Measurements from ENCODE around the gene SLC25A51. TPM values are rescaled to one million over a fixed set of nuclear protein-coding genes. Genes with fewer than 3 reads are reported as not detected.
"Not testable (repeated sequence)": the region's sequence is repeated elsewhere in the genome, so short reads cannot be mapped to it uniquely, and the experiment has no call there.

SLC25A51 gene
- total RNA-seq, 2 experiments from 2014 or later: 28.3 to 30.0 TPM

DNA sequence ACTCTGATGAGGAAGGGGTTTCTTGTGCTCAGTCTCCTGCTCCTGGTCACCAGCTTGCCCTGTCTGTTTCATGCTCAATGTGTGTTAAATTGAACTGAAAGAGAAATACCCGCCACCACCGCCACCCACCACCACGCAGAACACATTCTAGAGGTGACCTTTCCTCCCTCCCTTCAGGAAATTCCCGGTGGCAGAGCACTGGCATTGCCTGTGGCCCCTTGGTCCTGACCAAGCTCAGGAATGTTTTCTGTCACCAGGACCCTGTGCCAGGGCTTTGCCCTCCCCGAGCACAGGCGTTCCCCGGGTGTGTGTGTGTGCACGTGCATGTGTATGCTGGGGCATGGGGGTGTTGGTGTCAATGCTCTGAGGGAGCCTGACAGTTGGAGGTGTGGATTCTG, 10.2 kb upstream of the SLC25A51 start:
- no peaks in the 10 kb centered on the region for H3K9me3 Mint-ChIP-seq (ENCODE audit: low read depth)
- H3K4me1 Mint-ChIP-seq: peaks cover 2% of the 10 kb centered on the region
- ATAC-seq (no peak), DNase-seq (no peak)
- no peak overlapping the region for H3K27ac Mint-ChIP-seq
- no peak overlapping the region for H3K4me3 Mint-ChIP-seq
- CTCF ChIA-PET: interaction anchor here (0.6 to 6.4 kb wide), 39 partner anchors 8 to 518 kb away, joined by 3 to 51 read pairs (median 4); partner anchors contain the start of genes ALDH1B1 and SHB
- no peaks in the 10 kb centered on the region for H3K36me3 Mint-ChIP-seq
- no peaks in the 10 kb centered on the region for H3K27me3 Mint-ChIP-seq

- Mint-ChIP-seq H3K4me1 (peaks cover 2% of the 10 kb centered on the region), H3K4me3 (no peak overlapping the region), H3K9me3 (ENCODE audit: low read depth) (no peaks in the 10 kb centered on the region), H3K27me3 (no peaks in the 10 kb centered on the region), H3K36me3 (no peaks in the 10 kb centered on the region), H3K27ac (no peak overlapping the region)
- DNase-seq (peak; percentile 86), ATAC-seq (peak; percentile 86)
- CTCF ChIA-PET: interaction anchor here (0.6 to 6.4 kb wide), 44 partner anchors 9 to 518 kb away, joined by 3 to 51 read pairs (median 4); partner anchors contain the start of genes ALDH1B1 and SHB
Measured at GRCh38 chr9:37913480-37914153, 9.7 kb upstream of the SLC25A51 start.

GRCh38 chr9:37911271-37911681, 7.3 kb upstream of the SLC25A51 start:
- Mint-ChIP-seq H3K4me1 (no peaks in the 10 kb centered on the region), H3K27ac (no peak overlapping the region), H3K4me3 (no peak overlapping the region), H3K36me3 (no peaks in the 10 kb centered on the region), H3K9me3 (ENCODE audit: low read depth) (no peaks in the 10 kb centered on the region), H3K27me3 (no peaks in the 10 kb centered on the region)
- peak; percentile 32 for DNase-seq
- CTCF ChIA-PET: interaction anchor here (1.0 to 6.4 kb wide), 5 partner anchors 8 to 482 kb away, joined by 3 to 51 read pairs (median 8); partner anchors contain the start of gene SLC25A51
- ATAC-seq: no peak

GRCh38 chr9:37910271-37910670, 6.3 kb upstream of the SLC25A51 start:
- Mint-ChIP-seq H3K27me3 (no peaks in the 10 kb centered on the region), H3K36me3 (no peaks in the 10 kb centered on the region), H3K4me3 (no peak overlapping the region), H3K4me1 (no peaks in the 10 kb centered on the region), H3K9me3 (ENCODE audit: low read depth) (no peaks in the 10 kb centered on the region), H3K27ac (no peak overlapping the region)
- CTCF ChIA-PET: interaction anchor here (1.0 to 6.4 kb wide), 2 partner anchors 177 to 181 kb away, joined by 3 to 51 read pairs; no protein-coding TSS in a partner anchor
- ATAC-seq: no peak
- DNase-seq: peak; percentile 4

- ATAC-seq; DNase-seq; H3K4me3 Mint-ChIP-seq; H3K27ac Mint-ChIP-seq; H3K27me3 Mint-ChIP-seq; H3K9me3 Mint-ChIP-seq (ENCODE audit: low read depth); H3K4me1 Mint-ChIP-seq; H3K36me3 Mint-ChIP-seq: not testable (repeated sequence)
- CTCF ChIA-PET: interaction anchor here (6.4 kb wide), 1 partner anchor 178 kb away, joined by 51 read pairs; no protein-coding TSS in a partner anchor
Measured at GRCh38 chr9:37909836-37910235, 5.9 kb upstream of the SLC25A51 start.

DNA sequence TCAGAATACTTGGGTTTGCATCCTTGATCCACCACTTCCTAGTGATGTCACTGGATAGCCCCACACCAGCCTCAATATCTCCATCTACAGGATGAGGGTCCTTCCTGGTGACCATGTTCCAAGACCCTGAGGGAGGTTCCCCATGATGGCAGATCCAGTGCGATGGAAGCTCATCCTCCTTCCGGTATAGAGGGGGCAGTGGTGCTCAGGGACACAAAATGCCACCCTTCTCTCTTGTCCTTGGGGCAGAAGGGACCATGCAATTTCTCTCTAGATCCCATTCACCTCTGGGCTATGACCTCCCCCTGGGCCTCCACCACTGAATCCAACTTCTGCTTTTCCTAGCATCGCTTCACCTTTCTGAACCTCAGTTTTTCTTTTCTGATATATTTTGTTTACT, 5.4 kb upstream of the SLC25A51 start:
- Mint-ChIP-seq H3K9me3 (ENCODE audit: low read depth) (no peaks in the 10 kb centered on the region), H3K36me3 (no peaks in the 10 kb centered on the region), H3K4me3 (no peak overlapping the region), H3K27me3 (no peaks in the 10 kb centered on the region), H3K4me1 (peaks cover 7% of the 10 kb centered on the region), H3K27ac (no peak overlapping the region)
- CTCF ChIA-PET: interaction anchor here (6.4 kb wide), 1 partner anchor 178 kb away, joined by 51 read pairs; no protein-coding TSS in a partner anchor
- ATAC-seq (no peak), DNase-seq (no peak)

DNA sequence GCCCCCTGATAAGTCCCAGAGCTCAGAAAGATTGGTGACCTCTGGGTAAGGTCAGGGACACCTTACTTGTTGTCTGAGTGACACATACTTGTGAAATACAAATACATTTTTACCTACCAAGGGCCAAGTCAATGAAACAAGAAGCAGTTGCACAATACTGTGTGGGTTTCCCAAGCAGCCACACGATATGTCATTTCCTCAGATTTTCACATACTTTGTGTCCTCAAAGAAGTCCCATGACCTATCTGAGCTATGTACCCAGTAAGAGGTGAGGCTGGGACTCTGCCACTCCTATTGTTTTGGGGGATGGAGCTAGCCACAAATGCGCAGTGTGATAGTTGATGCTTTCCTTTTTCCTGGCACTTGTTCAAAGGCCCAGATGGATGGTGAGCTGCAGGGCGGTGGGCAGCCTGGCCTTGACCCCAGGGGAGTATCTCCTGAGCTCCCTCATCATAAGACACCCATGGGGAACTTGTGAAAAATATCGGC, 4.8 kb upstream of the SLC25A51 start:
- DNase-seq (no peak), ATAC-seq (no peak)
- H3K27me3 Mint-ChIP-seq: no peaks in the 10 kb centered on the region
- H3K4me1 Mint-ChIP-seq: peaks cover 8% of the 10 kb centered on the region
- H3K9me3 Mint-ChIP-seq (ENCODE audit: low read depth): no peaks in the 10 kb centered on the region
- no peaks in the 10 kb centered on the region for H3K36me3 Mint-ChIP-seq
- H3K4me3 Mint-ChIP-seq: no peak overlapping the region
- CTCF ChIA-PET: no interaction called here
- no peak overlapping the region for H3K27ac Mint-ChIP-seq

GRCh38 chr9:37908283-37908682, 4.4 kb upstream of the SLC25A51 start:
- Mint-ChIP-seq H3K27me3 (no peaks in the 10 kb centered on the region), H3K4me3 (no peak overlapping the region), H3K36me3 (no peaks in the 10 kb centered on the region), H3K9me3 (ENCODE audit: low read depth) (no peaks in the 10 kb centered on the region), H3K27ac (no peak overlapping the region), H3K4me1 (peaks cover 8% of the 10 kb centered on the region)
- CTCF ChIA-PET: no interaction called here
- DNase-seq: no peak
- ATAC-seq: no peak

DNA sequence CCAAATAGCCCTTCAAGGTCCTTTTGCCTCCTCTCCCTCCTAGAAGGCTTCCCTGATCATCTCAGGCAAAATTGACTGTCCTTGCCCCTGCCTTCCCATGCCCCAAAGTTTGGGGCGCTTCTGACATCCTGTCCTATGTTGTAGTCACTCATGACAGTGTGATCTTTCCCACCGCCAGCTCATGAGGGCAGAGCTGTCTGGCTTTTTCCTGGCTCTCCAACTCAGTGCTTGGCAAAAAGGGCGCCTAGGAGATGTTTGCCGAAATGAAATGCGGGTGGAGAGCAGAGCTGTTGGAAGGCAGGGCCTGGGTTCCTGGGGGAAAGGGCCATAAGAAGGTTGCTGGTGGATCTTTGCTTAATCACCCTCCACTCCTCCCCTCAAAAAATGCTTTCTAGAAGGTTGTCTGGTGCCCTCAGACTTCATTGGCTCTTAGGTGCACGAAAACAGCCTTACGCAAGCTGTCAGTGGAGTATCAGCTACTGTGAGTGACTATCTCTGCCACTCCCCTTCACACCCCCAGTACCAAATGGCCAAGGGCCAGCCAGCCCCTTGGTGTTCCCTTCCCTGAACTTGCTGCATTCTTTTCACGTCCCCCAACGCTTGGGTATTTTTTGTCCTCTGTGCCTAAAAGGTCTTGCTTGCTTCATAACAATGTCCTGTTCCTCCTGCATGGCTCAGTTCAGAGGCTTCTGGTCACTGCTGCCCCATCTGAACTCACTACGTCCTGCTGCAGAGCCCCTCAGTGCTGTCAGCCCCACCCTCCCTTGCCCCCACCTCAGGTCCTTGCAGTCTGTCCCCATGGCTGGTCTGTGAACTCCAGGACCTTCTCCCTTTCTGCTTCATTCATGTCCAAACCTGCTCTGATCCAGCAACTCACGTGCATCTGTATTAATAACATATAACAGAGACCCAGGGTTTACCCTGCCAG, 2.6 kb upstream of the SLC25A51 start:
- CTCF ChIA-PET: no interaction called here
- H3K27me3 Mint-ChIP-seq: no peaks in the 10 kb centered on the region
- peaks cover 18% of the 10 kb centered on the region for H3K4me1 Mint-ChIP-seq
- no peaks in the 10 kb centered on the region for H3K9me3 Mint-ChIP-seq (ENCODE audit: low read depth)
- DNase-seq: no peak
- no peak for ATAC-seq
- H3K4me3 Mint-ChIP-seq: no peak overlapping the region
- peaks cover 2% of the 10 kb centered on the region for H3K36me3 Mint-ChIP-seq
- H3K27ac Mint-ChIP-seq: no peak overlapping the region

DNA sequence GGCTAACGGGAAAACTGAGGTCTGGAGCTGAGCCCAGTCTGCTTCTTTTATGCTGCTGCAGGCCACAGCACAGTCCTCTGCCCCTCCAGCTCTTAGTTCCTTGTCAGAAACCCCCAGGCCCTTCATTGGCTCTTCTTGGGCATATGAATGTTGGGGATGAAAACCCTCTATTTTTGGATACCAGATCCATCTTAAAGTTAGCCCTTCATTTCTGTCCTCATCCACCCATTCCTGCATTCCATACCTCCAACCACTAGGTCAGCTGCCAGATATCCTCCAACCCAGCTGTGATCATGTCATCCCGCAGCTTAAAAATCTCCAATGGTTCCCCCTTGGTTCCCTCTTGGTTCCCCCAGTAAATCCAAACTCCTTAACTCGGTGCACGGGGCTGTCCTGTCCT, 1.8 kb upstream of the SLC25A51 start:
- Mint-ChIP-seq H3K9me3 (ENCODE audit: low read depth) (no peaks in the 10 kb centered on the region), H3K27me3 (no peaks in the 10 kb centered on the region), H3K27ac (no peak overlapping the region)

DNA sequence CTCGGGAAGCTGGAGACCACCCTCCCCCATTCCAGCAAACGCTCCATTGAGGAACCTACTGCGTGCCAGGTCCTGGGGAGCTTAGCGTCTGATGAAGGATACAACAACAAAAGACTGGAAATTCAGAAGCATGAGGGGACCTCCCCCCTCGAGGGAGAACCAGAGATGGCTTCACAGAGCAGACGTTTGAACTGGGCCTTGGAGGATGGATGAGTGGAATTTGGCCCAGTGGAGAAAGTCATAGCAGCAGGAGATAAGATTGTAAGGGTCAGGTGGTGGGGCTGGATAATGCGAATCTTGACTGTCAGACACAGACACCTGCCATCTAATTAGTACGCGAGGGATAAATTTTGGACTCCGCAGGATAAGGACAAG, 1.2 kb upstream of the SLC25A51 start:
- Mint-ChIP-seq H3K4me3 (no peak overlapping the region), H3K27me3 (no peaks in the 10 kb centered on the region), H3K4me1 (peaks cover 22% of the 10 kb centered on the region), H3K36me3 (peaks cover 2% of the 10 kb centered on the region), H3K9me3 (ENCODE audit: low read depth) (no peaks in the 10 kb centered on the region), H3K27ac (peak overlapping the region; percentile 82)
- DNase-seq (no peak), ATAC-seq (no peak)
- CTCF ChIA-PET: interaction anchor here (1.2 to 3.2 kb wide), 5 partner anchors 9 to 183 kb away, joined by 4 to 15 read pairs (median 7); partner anchors contain the start of gene SHB

More for the DNA sequence above, 1.8 kb upstream of the SLC25A51 start:
- DNase-seq: no peak
- CTCF ChIA-PET: interaction anchor here (1.6 to 3.2 kb wide), 3 partner anchors 8 to 164 kb away, joined by 5 to 15 read pairs (median 14); partner anchors contain the start of gene SHB
- no peak for ATAC-seq
- Mint-ChIP-seq H3K4me3 (no peak overlapping the region), H3K4me1 (peaks cover 19% of the 10 kb centered on the region), H3K36me3 (peaks cover 2% of the 10 kb centered on the region)

- no peaks in the 10 kb centered on the region for H3K27me3 Mint-ChIP-seq
- no peak for ATAC-seq
- CTCF ChIA-PET: interaction anchor here (1.2 to 3.2 kb wide), 5 partner anchors 9 to 183 kb away, joined by 4 to 15 read pairs (median 7); partner anchors contain the start of gene SHB
- peak overlapping the region; percentile 82 for H3K27ac Mint-ChIP-seq
- H3K4me1 Mint-ChIP-seq: peaks cover 23% of the 10 kb centered on the region
- H3K36me3 Mint-ChIP-seq: peaks cover 3% of the 10 kb centered on the region
- no peaks in the 10 kb centered on the region for H3K9me3 Mint-ChIP-seq (ENCODE audit: low read depth)
- peak overlapping the region; percentile 79 for H3K4me3 Mint-ChIP-seq
- DNase-seq: no peak
Measured at GRCh38 chr9:37904445-37905130, 661 bp upstream of the SLC25A51 start.
